ENCODE measurements around the gene DCAKD.

GRCh38 chr17:45030733-45031132, 20.7 kb downstream of the DCAKD start:
- TF ChIP-seq PBX3 (IDR thresholded peaks at IDR 0.05; ENCODE audit: insufficient replicate concordance, low read depth, low read length) (no peak), ELK1 (IDR thresholded peaks at IDR 0.05; ENCODE audit: low read depth, low read length) (no peak), POU2F2 (IDR thresholded peaks at IDR 0.05; ENCODE audit: borderline replicate concordance, low read depth, low read length) (no peak), TAF1 (IDR thresholded peaks at IDR 0.05; ENCODE audit: borderline replicate concordance, low read depth, low read length) (no peak), POLR2AphosphoS2 (IDR thresholded peaks at IDR 0.05; ENCODE audit: low read depth, low read length) (no peak)
- TF ChIP-seq, protein P1, sequence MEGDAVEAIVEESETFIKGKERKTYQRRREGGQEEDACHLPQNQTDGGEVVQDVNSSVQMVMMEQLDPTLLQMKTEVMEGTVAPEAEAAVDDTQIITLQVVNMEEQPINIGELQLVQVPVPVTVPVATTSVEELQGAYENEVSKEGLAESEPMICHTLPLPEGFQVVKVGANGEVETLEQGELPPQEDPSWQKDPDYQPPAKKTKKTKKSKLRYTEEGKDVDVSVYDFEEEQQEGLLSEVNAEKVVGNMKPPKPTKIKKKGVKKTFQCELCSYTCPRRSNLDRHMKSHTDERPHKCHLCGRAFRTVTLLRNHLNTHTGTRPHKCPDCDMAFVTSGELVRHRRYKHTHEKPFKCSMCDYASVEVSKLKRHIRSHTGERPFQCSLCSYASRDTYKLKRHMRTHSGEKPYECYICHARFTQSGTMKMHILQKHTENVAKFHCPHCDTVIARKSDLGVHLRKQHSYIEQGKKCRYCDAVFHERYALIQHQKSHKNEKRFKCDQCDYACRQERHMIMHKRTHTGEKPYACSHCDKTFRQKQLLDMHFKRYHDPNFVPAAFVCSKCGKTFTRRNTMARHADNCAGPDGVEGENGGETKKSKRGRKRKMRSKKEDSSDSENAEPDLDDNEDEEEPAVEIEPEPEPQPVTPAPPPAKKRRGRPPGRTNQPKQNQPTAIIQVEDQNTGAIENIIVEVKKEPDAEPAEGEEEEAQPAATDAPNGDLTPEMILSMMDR (IDR thresholded peaks at IDR 0.05 in 2 of 3, conservative IDR thresholded peaks at IDR 0.05 in 1 of 3; ENCODE audit: control insufficient read depth in 2 of 3, extremely low read depth in 1 of 3, insufficient read depth in 1 of 3, low read depth in 3 of 3, low read length in 3 of 3) = no peak
